ENCODE results near the gene TLX1. TPM values are rescaled to one million over a fixed set of nuclear protein-coding genes. Genes with fewer than 3 reads are reported as not detected.

Gene TLX1
- total and polyA plus RNA-seq, 9 of the 15 experiments (the other 6 are each of a cell fraction or from before 2014, with no cell fraction given) = 0.03 to 3.3 (median 0.19) TPM; not detected in 1

- no peak for TF ChIP-seq THAP12 (CRISPR knock-in tag; IDR thresholded peaks at IDR 0.05)
Observed at GRCh38 chr10:101103430-101103829, 27.7 kb upstream of the TLX1 start (continued).

DNA sequence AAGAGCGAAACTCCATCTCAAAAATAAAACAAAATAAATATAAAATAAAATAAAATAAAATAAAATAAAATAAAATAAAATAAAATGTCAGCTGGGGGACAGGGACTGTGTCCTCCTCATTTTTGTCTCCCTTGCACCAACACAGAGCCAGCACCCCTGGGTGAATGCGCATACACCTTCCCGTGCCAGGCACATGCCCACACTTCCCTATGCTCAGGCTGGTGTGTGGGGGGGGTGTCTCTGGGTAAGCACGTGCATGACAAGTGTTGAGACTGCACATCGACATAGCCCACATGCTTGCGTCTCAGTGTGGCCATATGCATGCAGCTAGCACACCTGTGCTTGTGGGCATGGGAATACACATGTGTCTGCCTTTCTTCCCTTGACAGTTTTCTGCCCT lies 24.7 kb upstream of the TLX1 start:
- no peak overlapping the region for H2AFZ ChIP-seq (ENCODE audit: low read depth, low read length)
- in situ Hi-C loops (cut with MboI) = no loop called here
- intact Hi-C loops (cut with micrococcal nuclease) = no loop called here
- H3K9me3 ChIP-seq (replicated peaks; ENCODE audit: control insufficient read depth, insufficient read depth, low read depth, low read length) = no peaks in the 10 kb centered on the region
- H4K20me1 ChIP-seq (replicated peaks; ENCODE audit: control insufficient read depth, insufficient read depth, low read length) = no peaks in the 10 kb centered on the region
- H3K79me2 ChIP-seq (ENCODE audit: control insufficient read depth, insufficient read depth, low read length) = no peaks in the 10 kb centered on the region
- POLR2A ChIA-PET = no interaction called here
- no peaks in the 10 kb centered on the region for H3K4me1 ChIP-seq (replicated peaks in 1 of 2; ENCODE audit: control insufficient read depth in 2 of 2, insufficient read depth in 2 of 2, low read length in 2 of 2)
- H3K9ac ChIP-seq (ENCODE audit: insufficient read depth in 1 of 2, low read depth in 2 of 2, low read length in 2 of 2) = no peak overlapping the region
- no peaks in the 10 kb centered on the region for H3K36me3 ChIP-seq (ENCODE audit: control insufficient read depth, insufficient read depth, low read length)
- no peak overlapping the region for H3K4me3 ChIP-seq
- CTCF ChIA-PET (ENCODE audit: low intra/inter-chr PET ratio) = no interaction called here
- DNase-seq (ENCODE audit: extremely low read depth in 1 of 4, low spot score in 3 of 4) (no peak), FAIRE-seq (no peak), ATAC-seq (no peak)
- no peak overlapping the region for H3K27ac ChIP-seq (ENCODE audit: extremely low read depth, low read depth, low read length)
- no peaks in the 10 kb centered on the region for H3K9me1 ChIP-seq (ENCODE audit: control insufficient read depth, insufficient read depth, low read length)
- H3K4me2 ChIP-seq (ENCODE audit: insufficient read depth, low read length) = no peak overlapping the region
- no TSS peak for BruUV-seq (replicated peaks)
- TF ChIP-seq ASH1L (IDR thresholded peaks at IDR 0.05; ENCODE audit: borderline replicate concordance, low read depth, partially characterized antibody) (no peak), BDP1 (IDR thresholded peaks at IDR 0.05; ENCODE audit: insufficient read depth, insufficient read length) (no peak), ZBTB17 (CRISPR knock-in tag; IDR thresholded peaks at IDR 0.05) (no peak), SNIP1 (IDR thresholded peaks at IDR 0.05; ENCODE audit: low read depth) (no peak), TAF15 (IDR thresholded peaks at IDR 0.05; ENCODE audit: low read depth, low read length) (no peak)
- TF ChIP-seq, protein P1, sequence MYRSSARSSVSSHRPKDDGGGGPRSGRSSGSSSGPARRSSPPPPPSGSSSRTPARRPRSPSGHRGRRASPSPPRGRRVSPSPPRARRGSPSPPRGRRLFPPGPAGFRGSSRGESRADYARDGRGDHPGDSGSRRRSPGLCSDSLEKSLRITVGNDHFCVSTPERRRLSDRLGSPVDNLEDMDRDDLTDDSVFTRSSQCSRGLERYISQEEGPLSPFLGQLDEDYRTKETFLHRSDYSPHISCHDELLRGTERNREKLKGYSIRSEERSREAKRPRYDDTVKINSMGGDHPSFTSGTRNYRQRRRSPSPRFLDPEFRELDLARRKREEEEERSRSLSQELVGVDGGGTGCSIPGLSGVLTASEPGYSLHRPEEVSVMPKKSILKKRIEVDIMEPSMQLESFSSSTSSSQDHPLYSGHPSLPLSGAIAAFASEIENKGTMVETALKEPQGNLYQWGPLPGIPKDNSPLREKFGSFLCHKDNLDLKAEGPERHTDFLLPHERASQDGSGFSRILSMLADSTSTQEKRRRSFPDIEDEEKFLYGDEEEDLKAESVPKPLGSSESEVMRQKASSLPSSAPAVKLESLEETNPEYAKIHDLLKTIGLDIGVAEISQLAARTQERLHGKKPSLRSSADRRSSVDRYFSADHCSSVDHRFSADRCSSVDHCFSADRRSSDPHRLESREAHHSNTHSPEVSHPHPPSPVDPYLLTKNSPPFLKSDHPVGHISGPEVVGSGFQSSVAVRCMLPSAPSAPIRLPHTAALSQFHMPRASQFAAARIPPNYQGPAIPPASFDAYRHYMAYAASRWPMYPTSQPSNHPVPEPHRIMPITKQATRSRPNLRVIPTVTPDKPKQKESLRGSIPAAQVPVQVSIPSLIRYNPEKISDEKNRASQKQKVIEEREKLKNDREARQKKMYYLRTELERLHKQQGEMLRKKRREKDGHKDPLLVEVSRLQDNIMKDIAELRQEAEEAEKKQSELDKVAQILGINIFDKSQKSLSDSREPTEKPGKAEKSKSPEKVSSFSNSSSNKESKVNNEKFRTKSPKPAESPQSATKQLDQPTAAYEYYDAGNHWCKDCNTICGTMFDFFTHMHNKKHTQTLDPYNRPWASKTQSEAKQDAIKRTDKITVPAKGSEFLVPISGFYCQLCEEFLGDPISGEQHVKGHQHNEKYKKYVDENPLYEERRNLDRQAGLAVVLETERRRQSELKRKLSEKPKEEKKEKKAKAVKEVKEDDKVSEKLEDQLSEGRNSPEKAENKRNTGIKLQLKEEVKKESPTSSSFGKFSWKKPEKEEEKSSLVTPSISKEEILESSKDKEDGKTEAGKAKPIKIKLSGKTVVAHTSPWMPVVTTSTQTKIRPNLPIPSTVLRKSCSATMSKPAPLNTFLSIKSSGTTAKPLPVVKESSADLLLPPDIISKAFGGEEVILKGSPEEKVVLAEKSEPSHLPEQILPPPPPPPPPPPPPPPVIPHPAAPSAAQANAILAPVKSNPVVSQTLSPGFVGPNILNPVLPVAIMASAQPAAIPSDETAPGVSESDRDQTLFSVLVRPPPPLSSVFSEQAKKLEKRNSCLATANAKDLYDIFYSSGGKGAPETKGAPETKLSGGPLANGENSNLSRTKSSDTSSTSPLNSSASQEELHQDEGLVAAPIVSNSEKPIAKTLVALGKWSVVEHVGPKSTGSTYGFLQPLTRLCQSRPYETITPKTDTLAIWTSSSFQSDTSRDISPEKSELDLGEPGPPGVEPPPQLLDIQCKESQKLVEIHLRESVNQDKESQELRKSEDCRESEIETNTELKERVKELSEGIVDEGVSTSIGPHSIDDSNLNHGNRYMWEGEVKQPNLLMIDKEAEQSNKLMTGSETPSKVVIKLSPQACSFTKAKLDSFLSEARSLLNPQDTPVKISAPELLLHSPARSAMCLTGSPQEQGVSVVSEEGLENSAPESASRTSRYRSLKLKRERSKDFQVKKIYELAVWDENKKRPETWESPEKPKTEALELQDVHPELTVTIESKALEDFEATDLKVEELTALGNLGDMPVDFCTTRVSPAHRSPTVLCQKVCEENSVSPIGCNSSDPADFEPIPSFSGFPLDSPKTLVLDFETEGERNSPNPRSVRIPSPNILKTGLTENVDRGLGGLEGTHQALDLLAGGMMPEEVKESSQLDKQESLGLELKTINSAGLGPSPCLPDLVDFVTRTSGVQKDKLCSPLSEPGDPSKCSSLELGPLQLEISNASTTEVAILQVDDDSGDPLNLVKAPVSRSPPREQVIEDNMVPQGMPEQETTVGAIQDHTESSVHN (IDR thresholded peaks at IDR 0.05; ENCODE audit: borderline replicate concordance in 1 of 2, low read depth in 1 of 2) = no peak
- 6% methylated on average over 5 of the region's 6 CpGs for WGBS (ENCODE audit: insufficient coverage, low coverage, missing lambda C conversion rate)
- H3K27me3 ChIP-seq (ENCODE audit: control insufficient read depth in 2 of 2, insufficient read depth in 2 of 2, low read length in 2 of 2) = peaks cover 5 to 31% of the 10 kb centered on the region in 2 experiments
